Loucy (cell line): ENCODE measurements around the gene PRKCE.

Experiments
- EZH2phosphoT487 ChIP-seq: fragments of 200-600 bp; IDR thresholded peaks from 2 replicates; pipeline ENCODE4 v1.6.1; 2018; ENCODE audit warnings: antibody characterized with exemption, mild to moderate bottlenecking, moderate library complexity, borderline replicate concordance
- TF ChIP-seq, protein P1 (sequence below): fragments of 200-600 bp; sonication (generic); conservative IDR thresholded peaks from 2 replicates; pipeline ENCODE4 v1.5.1; 2014; ENCODE audit warnings: mild to moderate bottlenecking, antibody characterized with exemption, low read length

DNA sequence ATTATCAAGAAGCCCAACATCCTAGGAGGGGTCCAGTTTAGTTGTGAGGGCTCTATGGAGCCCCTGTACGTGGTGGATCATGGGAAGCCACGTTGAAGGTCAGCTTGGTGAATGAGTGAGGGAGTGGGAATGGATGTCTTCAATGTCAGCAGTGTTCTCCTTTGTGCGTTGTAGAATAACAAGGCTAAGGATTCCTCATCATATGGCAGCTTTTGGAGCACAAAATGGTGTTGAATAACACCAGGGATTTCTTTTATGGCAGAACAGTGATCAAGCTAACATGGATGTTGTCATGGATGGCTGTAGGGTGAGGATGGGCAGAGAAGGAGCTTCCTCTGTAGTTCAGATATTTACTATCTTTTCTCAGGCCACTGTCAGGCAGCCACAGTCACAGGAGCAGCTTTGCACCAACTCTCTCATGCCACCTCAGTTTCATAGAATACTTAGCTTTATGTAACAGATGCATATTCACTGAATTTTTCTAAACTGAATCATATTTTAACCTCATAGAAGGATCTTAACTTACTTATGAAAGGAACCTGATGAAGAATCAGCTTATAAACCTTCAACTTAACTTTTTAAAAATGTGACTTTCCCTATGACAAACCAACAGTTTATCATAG lies 361.3 kb downstream of the PRKCE start:
- TF ChIP-seq, protein P1, sequence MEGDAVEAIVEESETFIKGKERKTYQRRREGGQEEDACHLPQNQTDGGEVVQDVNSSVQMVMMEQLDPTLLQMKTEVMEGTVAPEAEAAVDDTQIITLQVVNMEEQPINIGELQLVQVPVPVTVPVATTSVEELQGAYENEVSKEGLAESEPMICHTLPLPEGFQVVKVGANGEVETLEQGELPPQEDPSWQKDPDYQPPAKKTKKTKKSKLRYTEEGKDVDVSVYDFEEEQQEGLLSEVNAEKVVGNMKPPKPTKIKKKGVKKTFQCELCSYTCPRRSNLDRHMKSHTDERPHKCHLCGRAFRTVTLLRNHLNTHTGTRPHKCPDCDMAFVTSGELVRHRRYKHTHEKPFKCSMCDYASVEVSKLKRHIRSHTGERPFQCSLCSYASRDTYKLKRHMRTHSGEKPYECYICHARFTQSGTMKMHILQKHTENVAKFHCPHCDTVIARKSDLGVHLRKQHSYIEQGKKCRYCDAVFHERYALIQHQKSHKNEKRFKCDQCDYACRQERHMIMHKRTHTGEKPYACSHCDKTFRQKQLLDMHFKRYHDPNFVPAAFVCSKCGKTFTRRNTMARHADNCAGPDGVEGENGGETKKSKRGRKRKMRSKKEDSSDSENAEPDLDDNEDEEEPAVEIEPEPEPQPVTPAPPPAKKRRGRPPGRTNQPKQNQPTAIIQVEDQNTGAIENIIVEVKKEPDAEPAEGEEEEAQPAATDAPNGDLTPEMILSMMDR: no peak
- TF ChIP-seq EZH2phosphoT487: no peak
